Neural cell (in vitro differentiated cells): Measurements from ENCODE around the gene GPR157. TPM values are rescaled to one million over a fixed set of nuclear protein-coding genes. Genes with fewer than 3 reads are reported as not detected.

Experiments used
- H2AFZ ChIP-seq: fragments of 200-600, 300-800 bp; sonication (generic), shearing (Covaris generic); 2 replicates; pipeline ENCODE4 v1.6.0; 2014; ENCODE audit warnings: low read depth, mild to moderate bottlenecking, antibody characterized with exemption, low read length, moderate library complexity
- H3F3A ChIP-seq: fragments of 200-600 bp; shearing (Covaris generic); 2 replicates; pipeline ENCODE4 v1.6.1; 2016; ENCODE audit warnings: mild to moderate bottlenecking, moderate library complexity, mixed read lengths, antibody characterized with exemption, low read length; ENCODE audit not compliant: insufficient read depth, poor library complexity, severe bottlenecking
- H3K27ac ChIP-seq: fragments of 200-600, 300-800 bp; sonication (generic), shearing (Covaris generic); 2 replicates; pipeline ENCODE4 v1.5.1; 2014; ENCODE audit warnings: mild to moderate bottlenecking, low read length, moderate library complexity
- H3K27me3 ChIP-seq: fragments of 300-800, 200-600 bp; sonication (generic), shearing (Covaris generic); 2 replicates; pipeline ENCODE4 v1.6.0; 2014; ENCODE audit warnings: mild to moderate bottlenecking, low read depth, low read length, moderate library complexity; ENCODE audit not compliant: insufficient read depth
- H3K36me3 ChIP-seq: fragments of 300-800, 200-600 bp; sonication (generic), shearing (Covaris generic); 2 replicates; pipeline ENCODE4 v1.5.1; 2014; ENCODE audit warnings: mild to moderate bottlenecking, antibody characterized with exemption, low read length, moderate library complexity; ENCODE audit not compliant: insufficient read depth
- H3K4me2 ChIP-seq: fragments of 300-800, 200-600 bp; sonication (generic), shearing (Covaris generic); 2 replicates; pipeline ENCODE4 v1.6.0; 2014; ENCODE audit warnings: mild to moderate bottlenecking, low read length
- H3K4me3 ChIP-seq: fragments of 300-800, 200-600 bp; sonication (generic), shearing (Covaris generic); 2 replicates; pipeline ENCODE4 v1.5.1; 2014; ENCODE audit warnings: mild to moderate bottlenecking, low read length, moderate library complexity
- H3K79me2 ChIP-seq: fragments of 200-600 bp; shearing (Covaris generic); replicated peaks from 2 replicates; pipeline ENCODE4 v1.6.0; 2014; ENCODE audit warnings: mild to moderate bottlenecking, low read length, moderate library complexity; ENCODE audit not compliant: insufficient read depth
- H3K9ac ChIP-seq: fragments of 300-800, 200-600 bp; sonication (generic), shearing (Covaris generic); 2 replicates; pipeline ENCODE4 v1.6.1; 2016; ENCODE audit warnings: mild to moderate bottlenecking, low read length, mixed read lengths
- H3K9me2 ChIP-seq: fragments of 200-600 bp; shearing (Covaris generic); 2 replicates; pipeline ENCODE4 v1.6.1; 2016; ENCODE audit warnings: mild to moderate bottlenecking, low read length, mixed read lengths; ENCODE audit not compliant: insufficient read depth
- H3K9me3 ChIP-seq: fragments of 200-600, 300-800 bp; sonication (generic), shearing (Covaris generic); 2 replicates; pipeline ENCODE4 v1.6.1; 2016; ENCODE audit warnings: mild to moderate bottlenecking, mixed run types, low read length, moderate library complexity, mixed read lengths
- H4K20me1 ChIP-seq: fragments of 200-600 bp; shearing (Covaris generic); 2 replicates; pipeline ENCODE4 v1.6.1; 2016; ENCODE audit warnings: mild to moderate bottlenecking, mixed run types; ENCODE audit not compliant: insufficient read depth
- EP300 ChIP-seq: fragments of 450-650 bp; conservative IDR thresholded peaks from 2 replicates; pipeline ENCODE4 v1.6.1; 2014; ENCODE audit warnings: antibody characterized with exemption, mild to moderate bottlenecking, moderate library complexity; ENCODE audit not compliant: poor library complexity, severe bottlenecking
- EZH2 ChIP-seq: fragments of 200-600, 300-800 bp; shearing (Covaris generic), sonication (generic); IDR thresholded peaks from 2 replicates; pipeline ENCODE4 v1.6.1; 2014; ENCODE audit warnings: antibody characterized with exemption, low read length, borderline replicate concordance, mild to moderate bottlenecking; ENCODE audit not compliant: insufficient read depth, poor library complexity, severe bottlenecking
- MXI1 ChIP-seq: fragments of 450-650 bp; conservative IDR thresholded peaks from 2 replicates; pipeline ENCODE4 v1.6.1; 2014; ENCODE audit warnings: antibody characterized with exemption, mild to moderate bottlenecking; ENCODE audit not compliant: poor library complexity, severe bottlenecking
- POLR2AphosphoS5 ChIP-seq: IDR thresholded peaks from 2 replicates; pipeline ENCODE4 v1.6.1; 2012
- RAD21 ChIP-seq: fragments of 450-650 bp; conservative IDR thresholded peaks from 2 replicates; pipeline ENCODE4 v1.6.1; 2014; ENCODE audit warnings: antibody characterized with exemption, mild to moderate bottlenecking, moderate library complexity
- SMC3 ChIP-seq: fragments of 450-650 bp; conservative IDR thresholded peaks from 2 replicates; pipeline ENCODE4 v1.6.1; 2014; ENCODE audit warnings: antibody characterized with exemption, mild to moderate bottlenecking, moderate library complexity; ENCODE audit not compliant: poor library complexity
- TAF1 ChIP-seq: IDR thresholded peaks from 2 replicates; pipeline ENCODE4 v1.6.1; 2012; ENCODE audit warnings: low read depth
- polyA plus RNA-seq: library from polyadenylated mRNA; depleted of rRNA; stranded (reverse); fragments of >200 nt; gene quantifications from 2 replicates; pipeline ENCODE4 v1.2.3, GENCODE V29; 2014
- TF ChIP-seq, protein P1 (sequence below): fragments of 450-650 bp; IDR thresholded peaks from 2 replicates; pipeline ENCODE4 v1.5.1; 2014; ENCODE audit warnings: antibody characterized with exemption, mild to moderate bottlenecking, moderate library complexity; ENCODE audit not compliant: poor library complexity, severe bottlenecking
- TF ChIP-seq, protein P2 (sequence below): IDR thresholded peaks from 2 replicates; pipeline ENCODE4 v1.6.1; 2012; ENCODE audit warnings: borderline replicate concordance

GPR157 gene
- polyA plus RNA-seq, 1 donor from 2014 or later: not detected

DNA sequence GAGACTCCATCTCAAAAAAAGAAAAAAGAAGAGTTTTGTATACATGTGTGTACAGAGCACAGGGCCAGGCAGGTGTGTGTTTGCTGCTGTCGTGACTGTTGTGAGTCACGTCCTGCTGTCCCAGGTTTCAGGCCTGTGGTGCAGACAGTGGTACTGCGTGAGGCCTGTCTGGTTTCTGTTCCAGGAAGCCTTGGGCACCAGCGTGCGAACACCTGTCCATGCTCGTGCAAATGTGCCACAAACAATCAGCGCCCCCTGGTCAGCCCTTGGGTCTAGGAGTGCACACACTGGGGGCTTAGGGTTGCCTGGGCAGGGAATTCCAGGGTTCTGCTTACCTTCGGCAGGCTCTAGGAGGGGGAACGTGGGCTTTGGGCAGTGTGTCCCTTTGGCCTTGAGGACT lies 16.9 kb downstream of the GPR157 start:
- H3K27me3 ChIP-seq: no peaks in the 10 kb centered on the region
- H3F3A ChIP-seq: no peaks in the 10 kb centered on the region
- no peaks in the 10 kb centered on the region for H4K20me1 ChIP-seq
- H3K4me2 ChIP-seq: no peak overlapping the region
- no peaks in the 10 kb centered on the region for H3K9me2 ChIP-seq
- H3K79me2 ChIP-seq: no peaks in the 10 kb centered on the region
- H3K4me3 ChIP-seq: no peak overlapping the region
- H3K9me3 ChIP-seq: no peaks in the 10 kb centered on the region
- H2AFZ ChIP-seq: no peak overlapping the region
- no peak overlapping the region for H3K9ac ChIP-seq
- no peaks in the 10 kb centered on the region for H3K36me3 ChIP-seq
- H3K27ac ChIP-seq: no peak overlapping the region
- TF ChIP-seq MXI1 (no peak), SMC3 (no peak), POLR2AphosphoS5 (no peak), TAF1 (no peak), EP300 (no peak), RAD21 (no peak), EZH2 (no peak)
- TF ChIP-seq, protein P1, sequence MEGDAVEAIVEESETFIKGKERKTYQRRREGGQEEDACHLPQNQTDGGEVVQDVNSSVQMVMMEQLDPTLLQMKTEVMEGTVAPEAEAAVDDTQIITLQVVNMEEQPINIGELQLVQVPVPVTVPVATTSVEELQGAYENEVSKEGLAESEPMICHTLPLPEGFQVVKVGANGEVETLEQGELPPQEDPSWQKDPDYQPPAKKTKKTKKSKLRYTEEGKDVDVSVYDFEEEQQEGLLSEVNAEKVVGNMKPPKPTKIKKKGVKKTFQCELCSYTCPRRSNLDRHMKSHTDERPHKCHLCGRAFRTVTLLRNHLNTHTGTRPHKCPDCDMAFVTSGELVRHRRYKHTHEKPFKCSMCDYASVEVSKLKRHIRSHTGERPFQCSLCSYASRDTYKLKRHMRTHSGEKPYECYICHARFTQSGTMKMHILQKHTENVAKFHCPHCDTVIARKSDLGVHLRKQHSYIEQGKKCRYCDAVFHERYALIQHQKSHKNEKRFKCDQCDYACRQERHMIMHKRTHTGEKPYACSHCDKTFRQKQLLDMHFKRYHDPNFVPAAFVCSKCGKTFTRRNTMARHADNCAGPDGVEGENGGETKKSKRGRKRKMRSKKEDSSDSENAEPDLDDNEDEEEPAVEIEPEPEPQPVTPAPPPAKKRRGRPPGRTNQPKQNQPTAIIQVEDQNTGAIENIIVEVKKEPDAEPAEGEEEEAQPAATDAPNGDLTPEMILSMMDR: no peak
- TF ChIP-seq, protein P2, sequence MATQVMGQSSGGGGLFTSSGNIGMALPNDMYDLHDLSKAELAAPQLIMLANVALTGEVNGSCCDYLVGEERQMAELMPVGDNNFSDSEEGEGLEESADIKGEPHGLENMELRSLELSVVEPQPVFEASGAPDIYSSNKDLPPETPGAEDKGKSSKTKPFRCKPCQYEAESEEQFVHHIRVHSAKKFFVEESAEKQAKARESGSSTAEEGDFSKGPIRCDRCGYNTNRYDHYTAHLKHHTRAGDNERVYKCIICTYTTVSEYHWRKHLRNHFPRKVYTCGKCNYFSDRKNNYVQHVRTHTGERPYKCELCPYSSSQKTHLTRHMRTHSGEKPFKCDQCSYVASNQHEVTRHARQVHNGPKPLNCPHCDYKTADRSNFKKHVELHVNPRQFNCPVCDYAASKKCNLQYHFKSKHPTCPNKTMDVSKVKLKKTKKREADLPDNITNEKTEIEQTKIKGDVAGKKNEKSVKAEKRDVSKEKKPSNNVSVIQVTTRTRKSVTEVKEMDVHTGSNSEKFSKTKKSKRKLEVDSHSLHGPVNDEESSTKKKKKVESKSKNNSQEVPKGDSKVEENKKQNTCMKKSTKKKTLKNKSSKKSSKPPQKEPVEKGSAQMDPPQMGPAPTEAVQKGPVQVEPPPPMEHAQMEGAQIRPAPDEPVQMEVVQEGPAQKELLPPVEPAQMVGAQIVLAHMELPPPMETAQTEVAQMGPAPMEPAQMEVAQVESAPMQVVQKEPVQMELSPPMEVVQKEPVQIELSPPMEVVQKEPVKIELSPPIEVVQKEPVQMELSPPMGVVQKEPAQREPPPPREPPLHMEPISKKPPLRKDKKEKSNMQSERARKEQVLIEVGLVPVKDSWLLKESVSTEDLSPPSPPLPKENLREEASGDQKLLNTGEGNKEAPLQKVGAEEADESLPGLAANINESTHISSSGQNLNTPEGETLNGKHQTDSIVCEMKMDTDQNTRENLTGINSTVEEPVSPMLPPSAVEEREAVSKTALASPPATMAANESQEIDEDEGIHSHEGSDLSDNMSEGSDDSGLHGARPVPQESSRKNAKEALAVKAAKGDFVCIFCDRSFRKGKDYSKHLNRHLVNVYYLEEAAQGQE: no peak

DNA sequence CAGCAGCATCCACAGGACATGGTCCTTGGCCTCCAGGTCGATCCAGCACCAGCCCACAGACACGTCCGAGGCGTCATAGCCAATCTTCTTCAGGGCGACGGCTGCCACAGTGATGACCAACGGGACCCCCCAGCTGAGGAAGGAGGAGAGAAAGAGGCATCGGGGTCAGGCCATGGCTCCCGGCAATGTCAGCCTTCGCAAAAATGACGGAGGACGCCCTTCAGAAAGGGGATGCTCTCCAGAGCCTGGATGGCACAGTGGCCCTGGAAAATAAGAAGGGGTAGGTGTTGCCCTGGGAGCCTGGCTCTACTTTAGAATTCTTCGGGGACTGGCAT lies 17.6 kb downstream of the GPR157 start:
- no peak overlapping the region for H3K9ac ChIP-seq
- H3K36me3 ChIP-seq: no peaks in the 10 kb centered on the region
- H2AFZ ChIP-seq: no peak overlapping the region
- no peak overlapping the region for H3K27ac ChIP-seq
- H3K9me3 ChIP-seq: no peaks in the 10 kb centered on the region
- no peaks in the 10 kb centered on the region for H3K79me2 ChIP-seq
- H4K20me1 ChIP-seq: no peaks in the 10 kb centered on the region
- H3K27me3 ChIP-seq: no peaks in the 10 kb centered on the region
- no peaks in the 10 kb centered on the region for H3K9me2 ChIP-seq
- TF ChIP-seq POLR2AphosphoS5 (no peak), EZH2 (no peak), RAD21 (no peak), TAF1 (no peak), MXI1 (no peak), EP300 (no peak), SMC3 (no peak)
- TF ChIP-seq, protein P2: no peak
- TF ChIP-seq, protein P1: no peak
- H3K4me2 ChIP-seq: no peak overlapping the region
- no peak overlapping the region for H3K4me3 ChIP-seq
- no peaks in the 10 kb centered on the region for H3F3A ChIP-seq
